Prostate gland (tissue), 2 donors: Measurements from ENCODE around the gene ACIN1. TPM values are rescaled to one million over a fixed set of nuclear protein-coding genes. Genes with fewer than 3 reads are reported as not detected.

Source experiments
- DNase-seq: peaks from one replicate; pipeline ENCODE4 v3.0.0-alpha.2; 2019; ENCODE audit warnings: low spot score
- H3K27ac ChIP-seq, 2 donors: fragments of 200-600 bp; sonication (generic); 2 replicates each; pipeline ENCODE4 v1.5.1; 2017 to 2019
- H3K27me3 ChIP-seq: fragments of 200-600 bp; sonication (generic); replicated peaks from 2 replicates; pipeline ENCODE4 v1.5.1; 2019; ENCODE audit not compliant: insufficient read depth
- H3K36me3 ChIP-seq, 2 donors: fragments of 200-600 bp; sonication (generic); 1 replicate in 1 of 2; 2 replicates in 1 of 2; pipeline versions ENCODE4 v1.5.1 to v1.8.1; 2017 to 2019
- H3K4me1 ChIP-seq: fragments of 200-600 bp; sonication (generic); replicated peaks from 2 replicates; pipeline ENCODE4 v1.5.1; 2019
- H3K4me3 ChIP-seq, 2 donors: fragments of 200-600 bp; sonication (generic); 2 replicates each; pipeline ENCODE4 v1.5.1; 2017 to 2019
- H3K9me3 ChIP-seq: fragments of 200-600 bp; sonication (generic); 2 replicates; pipeline ENCODE4 v1.5.1; 2017
- POLR2A ChIP-seq: fragments of 450-650 bp; IDR thresholded peaks from one replicate; pipeline ENCODE4 v1.6.1; 2016; ENCODE audit warnings: antibody characterized with exemption, mild to moderate bottlenecking
- POLR2AphosphoS5 ChIP-seq: sonication (generic); formaldehyde crosslinking; IDR thresholded peaks from one replicate; pipeline ENCODE4 v1.6.1; 2017; ENCODE audit warnings: antibody characterized with exemption
- WGBS: methylation state at CpG from one replicate; pipeline ENCODE4 v1.1.5; 2018; 5-methylcytosine and 5-hydroxymethylcytosine counted together
- intact Hi-C: fragments of 100-400 bp; cut with DNase I; formaldehyde crosslinking; loops from one replicate; pipeline ENCODE4 v1.14.2; 2022
- total RNA-seq, 2 donors: library from RNA; depleted of rRNA; stranded (reverse); fragments of >200 nt; gene quantifications; one replicate each; pipeline ENCODE4 v1.1.0, GENCODE V29; 2016
- TF ChIP-seq, protein P1 (sequence below), 4 experiments: fragments of 200-600 bp in 2 of 4; fragments of 450-650 bp in 2 of 4; sonication (generic) in 2 of 4; IDR thresholded peaks; 1 replicate in 3 of 4; 2 replicates in 1 of 4; pipeline ENCODE4 v1.5.1; 2016 to 2019; ENCODE audit warnings: antibody characterized with exemption in 4 of 4, mild to moderate bottlenecking in 2 of 4, moderate library complexity in 2 of 4

ACIN1 gene
- total RNA-seq, 2 donors from 2014 or later = 86.6 to 168 TPM

DNA sequence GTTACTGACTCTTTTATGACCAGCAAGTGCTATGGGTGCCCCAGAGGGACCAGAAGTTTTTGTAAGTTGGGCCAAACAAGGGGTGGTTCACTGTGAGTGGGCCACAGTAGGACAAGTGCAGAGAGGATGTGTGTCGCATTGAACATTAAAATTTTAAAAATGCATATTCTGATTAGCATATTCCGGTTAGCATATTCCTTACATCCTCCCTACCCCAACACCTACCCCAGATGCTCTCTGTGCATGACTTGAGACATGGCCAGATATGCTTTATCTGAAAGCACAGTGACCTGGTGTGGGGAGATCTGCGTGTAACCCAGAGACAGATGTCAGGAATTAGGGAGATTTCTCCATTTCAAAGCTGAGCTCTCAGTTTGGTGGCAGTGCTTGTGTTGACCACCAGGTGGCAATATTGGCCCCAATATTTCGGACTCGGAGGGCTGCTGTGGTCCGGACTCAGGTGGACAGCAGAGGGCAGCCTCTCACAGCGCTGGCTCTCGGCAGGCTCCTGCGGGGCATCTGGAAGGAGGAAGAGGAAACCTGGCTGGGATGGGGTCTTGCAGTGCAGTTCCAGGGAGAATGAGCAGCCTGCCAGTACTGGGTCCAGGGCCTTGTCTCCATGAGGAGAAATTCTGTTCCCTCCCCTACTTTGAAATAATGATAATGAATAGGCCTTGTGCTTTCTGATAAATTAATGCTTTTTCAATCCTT, 25.8 kb upstream of the ACIN1 start:
- peak overlapping the region in 1 of 2 donors; percentile 0 for H3K27ac ChIP-seq
- WGBS = 25% methylated on average over 7 of the region's 9 CpGs
- no peak overlapping the region for H3K4me3 ChIP-seq
- no peaks in the 10 kb centered on the region for H3K4me1 ChIP-seq
- H3K36me3 ChIP-seq = no peaks in the 10 kb centered on the region
- intact Hi-C loops = loop anchor here (1.0 to 10.0 kb wide), 2 partner anchors 67 to 184 kb away; partner anchors contain the start of genes BCL2L2 and PPP1R3E
- peak; percentile 88 for DNase-seq
- TF ChIP-seq, protein P1, sequence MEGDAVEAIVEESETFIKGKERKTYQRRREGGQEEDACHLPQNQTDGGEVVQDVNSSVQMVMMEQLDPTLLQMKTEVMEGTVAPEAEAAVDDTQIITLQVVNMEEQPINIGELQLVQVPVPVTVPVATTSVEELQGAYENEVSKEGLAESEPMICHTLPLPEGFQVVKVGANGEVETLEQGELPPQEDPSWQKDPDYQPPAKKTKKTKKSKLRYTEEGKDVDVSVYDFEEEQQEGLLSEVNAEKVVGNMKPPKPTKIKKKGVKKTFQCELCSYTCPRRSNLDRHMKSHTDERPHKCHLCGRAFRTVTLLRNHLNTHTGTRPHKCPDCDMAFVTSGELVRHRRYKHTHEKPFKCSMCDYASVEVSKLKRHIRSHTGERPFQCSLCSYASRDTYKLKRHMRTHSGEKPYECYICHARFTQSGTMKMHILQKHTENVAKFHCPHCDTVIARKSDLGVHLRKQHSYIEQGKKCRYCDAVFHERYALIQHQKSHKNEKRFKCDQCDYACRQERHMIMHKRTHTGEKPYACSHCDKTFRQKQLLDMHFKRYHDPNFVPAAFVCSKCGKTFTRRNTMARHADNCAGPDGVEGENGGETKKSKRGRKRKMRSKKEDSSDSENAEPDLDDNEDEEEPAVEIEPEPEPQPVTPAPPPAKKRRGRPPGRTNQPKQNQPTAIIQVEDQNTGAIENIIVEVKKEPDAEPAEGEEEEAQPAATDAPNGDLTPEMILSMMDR (IDR thresholded peaks at IDR 0.05) = peak; percentile 99 to 100 (median 100)
- TF ChIP-seq POLR2A (no peak), POLR2AphosphoS5 (peak; percentile 86)
- H3K27me3 ChIP-seq = peaks cover 3% of the 10 kb centered on the region
- no peaks in the 10 kb centered on the region for H3K9me3 ChIP-seq

DNA sequence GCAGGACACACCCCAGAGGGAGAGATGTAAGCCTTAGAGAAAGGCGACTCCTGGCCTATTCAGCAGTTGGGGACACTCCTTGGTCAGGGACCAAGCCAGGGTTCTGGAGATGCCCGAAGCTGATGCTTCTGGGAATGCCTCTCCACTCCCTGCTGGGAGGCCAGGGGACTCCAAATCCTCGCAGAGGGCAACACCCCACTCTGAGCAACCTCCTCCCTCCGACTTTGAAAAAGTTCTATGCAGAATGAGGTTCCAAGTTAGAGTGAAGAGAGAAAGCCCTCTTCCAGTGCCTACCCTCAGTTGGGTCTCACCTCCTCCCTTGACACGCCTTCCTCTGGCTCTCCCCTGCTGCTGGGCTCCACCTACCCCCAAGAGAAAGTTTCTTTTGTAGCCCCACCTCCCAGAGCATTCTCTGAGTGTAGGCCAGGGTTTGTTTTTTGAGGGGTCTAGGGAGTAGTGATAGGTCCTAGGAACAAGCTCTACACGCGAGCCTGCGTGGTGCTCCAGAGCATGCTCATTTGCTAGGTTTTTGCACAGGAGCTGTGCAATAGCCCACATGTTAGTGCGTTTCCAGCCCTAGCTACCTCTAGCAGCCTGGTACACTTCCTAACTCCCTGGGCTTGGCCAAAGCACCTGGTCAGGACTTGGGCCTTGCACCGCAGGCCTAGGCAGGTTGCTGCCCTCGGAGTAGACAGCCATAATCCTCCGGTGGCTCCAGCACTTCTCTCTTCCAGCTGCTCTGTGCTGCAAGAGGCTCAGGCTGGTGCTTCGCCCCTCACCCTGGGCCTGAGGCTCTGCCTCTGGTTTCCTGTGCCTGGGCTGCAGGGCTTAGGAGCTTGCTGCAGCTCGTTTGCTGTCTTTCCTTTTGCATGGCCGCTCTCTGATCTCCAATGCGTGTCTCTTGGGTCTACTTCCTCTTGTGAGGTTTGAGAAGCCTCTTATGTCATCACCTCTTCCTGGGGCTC, 24.7 kb upstream of the ACIN1 start:
- no peak for DNase-seq
- 76% methylated on average over 16 of the region's 16 CpGs for whole genome bisulfite sequencing

DNA sequence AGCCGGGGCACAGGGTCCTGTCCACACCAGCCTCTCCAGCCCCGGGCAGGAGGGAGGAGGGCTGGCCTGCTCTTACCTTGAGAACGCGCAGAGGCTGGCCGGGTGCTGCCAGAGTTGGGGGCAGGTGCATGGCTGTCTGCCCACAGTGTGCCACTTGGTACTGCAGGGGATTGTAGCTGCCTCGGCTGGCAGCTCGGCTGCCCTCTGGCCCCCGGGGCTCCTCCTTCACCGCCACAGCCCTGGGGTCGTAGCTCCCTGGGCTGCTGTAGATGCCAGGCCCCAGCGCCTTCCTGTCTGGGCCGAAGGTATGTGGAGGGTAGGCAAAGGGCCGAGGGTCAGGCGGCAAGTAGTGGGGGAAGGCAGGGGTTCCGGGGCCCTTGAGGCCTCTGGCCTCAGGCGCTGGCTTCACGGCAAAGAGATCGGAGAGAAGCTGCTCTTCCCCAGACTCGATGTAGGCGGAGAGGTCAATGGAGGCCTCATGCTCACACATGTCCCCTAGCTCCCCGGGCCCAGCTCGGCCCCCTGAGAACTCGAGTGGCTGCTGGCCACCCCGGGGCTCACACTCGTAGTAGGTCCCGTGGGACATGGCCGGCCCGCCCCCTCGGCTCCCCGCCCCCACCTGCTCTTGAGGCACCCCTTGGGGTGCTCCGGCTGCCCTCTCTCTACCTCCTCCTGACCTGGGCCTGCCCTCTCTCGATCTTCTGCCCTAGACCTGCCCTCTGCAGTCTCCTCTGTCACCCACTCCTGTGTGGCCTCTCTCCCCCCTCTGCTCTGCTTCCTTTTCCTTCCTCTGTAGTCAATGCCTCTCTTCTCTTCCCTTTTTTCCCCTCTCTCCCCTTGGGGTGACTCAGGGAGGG, 23.8 kb upstream of the ACIN1 start, which contains the start of gene CEBPE:
Gene CEBPE, minus strand, starts transcription at position 750 of the 857 bp plus-strand sequence. Its CDS starts 164 bp downstream, at position 586.
- H3K27ac ChIP-seq = no peak within 1 kb of the TSS
- H3K27me3 ChIP-seq = peaks cover 6% of the 10 kb centered on the region
- no peak for DNase-seq
- TF ChIP-seq POLR2A (no peak), POLR2AphosphoS5 (no peak)
- TF ChIP-seq, protein P1 (IDR thresholded peaks at IDR 0.05) = no peak
- no peaks in the 10 kb centered on the region for H3K9me3 ChIP-seq
- no peaks in the 10 kb centered on the region for H3K36me3 ChIP-seq
- intact Hi-C loops = no loop called here
- H3K4me3 ChIP-seq = no peak within 1 kb of the TSS
- H3K4me1 ChIP-seq = no peaks in the 10 kb centered on the region
- 83% methylated on average over 32 of the region's 32 CpGs for WGBS

More for the DNA sequence above, 24.7 kb upstream of the ACIN1 start:
- TF ChIP-seq POLR2A (no peak), POLR2AphosphoS5 (no peak)
- TF ChIP-seq, protein P1 (IDR thresholded peaks at IDR 0.05) = no peak
- H3K4me1 ChIP-seq = no peaks in the 10 kb centered on the region
- no peak overlapping the region for H3K27ac ChIP-seq
- no peaks in the 10 kb centered on the region for H3K36me3 ChIP-seq
- H3K4me3 ChIP-seq = no peak overlapping the region
- H3K27me3 ChIP-seq = peaks cover 3% of the 10 kb centered on the region
- intact Hi-C loops = loop anchor here (10.0 kb wide), 1 partner anchor 185 kb away; the partner anchor contains the start of genes BCL2L2 and PPP1R3E
- no peaks in the 10 kb centered on the region for H3K9me3 ChIP-seq

- Histone ChIP-seq H3K27ac (no peak overlapping the region), H3K27me3 (peaks cover 9% of the 10 kb centered on the region), H3K4me3 (no peak overlapping the region), H3K36me3 (no peaks in the 10 kb centered on the region), H3K9me3 (no peaks in the 10 kb centered on the region), H3K4me1 (no peaks in the 10 kb centered on the region)
- TF ChIP-seq POLR2A (no peak), POLR2AphosphoS5 (no peak)
- TF ChIP-seq, protein P1 (IDR thresholded peaks at IDR 0.05) = no peak
- 85% methylated on average over 32 of the region's 32 CpGs for WGBS
- DNase-seq = no peak
- intact Hi-C loops = no loop called here
Observed at GRCh38 chr14:23117371-23118020, 22.6 kb upstream of the ACIN1 start.
